Measurements from ENCODE around the gene ZNF580. TPM values are rescaled to one million over a fixed set of nuclear protein-coding genes. Genes with fewer than 3 reads are reported as not detected.

The ZNF580 gene
- total RNA-seq, 1 experiment from 2014 or later, result 16.0 TPM

GRCh38 chr19:55675661-55676354, 35.0 kb downstream of the ZNF580 start:
- no peaks in the 10 kb centered on the region for H3K27me3 ChIP-seq (ENCODE audit: control insufficient read depth, insufficient read depth, low read length)
- peaks cover 6% of the 10 kb centered on the region for H3K36me3 ChIP-seq (replicated peaks; ENCODE audit: control insufficient read depth, insufficient read depth, low read length)
- H3K4me3 ChIP-seq (ENCODE audit: insufficient read depth, low read depth, low read length), result peak overlapping the region; percentile 54
- no peak for DNase-seq

- H3K4me3 ChIP-seq (ENCODE audit: insufficient read depth, low read depth, low read length), result no peak overlapping the region
- no peaks in the 10 kb centered on the region for H3K27me3 ChIP-seq (ENCODE audit: control insufficient read depth, insufficient read depth, low read length)
- peaks cover 6% of the 10 kb centered on the region for H3K36me3 ChIP-seq (replicated peaks; ENCODE audit: control insufficient read depth, insufficient read depth, low read length)
- DNase-seq, result no peak
These were observed 35.6 kb downstream of the ZNF580 start for GRCh38 chr19:55676383-55676782.

- no peak overlapping the region for H3K4me3 ChIP-seq (ENCODE audit: insufficient read depth, low read depth, low read length)
These were observed 36.2 kb downstream of the ZNF580 start for GRCh38 chr19:55676889-55677505.

GRCh38 chr19:55677572-55678028, 36.8 kb downstream of the ZNF580 start:
- Histone ChIP-seq H3K4me3 (ENCODE audit: insufficient read depth, low read depth, low read length) (no peak overlapping the region), H3K36me3 (replicated peaks; ENCODE audit: control insufficient read depth, insufficient read depth, low read length) (peaks cover 8% of the 10 kb centered on the region), H3K27me3 (ENCODE audit: control insufficient read depth, insufficient read depth, low read length) (no peaks in the 10 kb centered on the region)
- DNase-seq, result no peak

More at GRCh38 chr19:55676889-55677505, 36.2 kb downstream of the ZNF580 start:
- no peak for DNase-seq
- H3K27me3 ChIP-seq (ENCODE audit: control insufficient read depth, insufficient read depth, low read length), result no peaks in the 10 kb centered on the region
- H3K36me3 ChIP-seq (replicated peaks; ENCODE audit: control insufficient read depth, insufficient read depth, low read length), result peaks cover 6% of the 10 kb centered on the region

- Histone ChIP-seq H3K27me3 (ENCODE audit: control insufficient read depth, insufficient read depth, low read length) (no peaks in the 10 kb centered on the region), H3K36me3 (replicated peaks; ENCODE audit: control insufficient read depth, insufficient read depth, low read length) (peaks cover 8% of the 10 kb centered on the region), H3K4me3 (ENCODE audit: insufficient read depth, low read depth, low read length) (no peak overlapping the region)
- DNase-seq, result no peak
These were observed 37.4 kb downstream of the ZNF580 start for GRCh38 chr19:55678121-55678671.

GRCh38 chr19:55679343-55680257, 38.8 kb downstream of the ZNF580 start:
- Histone ChIP-seq H3K27me3 (ENCODE audit: control insufficient read depth, insufficient read depth, low read length) (no peaks in the 10 kb centered on the region), H3K4me3 (ENCODE audit: insufficient read depth, low read depth, low read length) (no peak overlapping the region), H3K36me3 (replicated peaks; ENCODE audit: control insufficient read depth, insufficient read depth, low read length) (peaks cover 8% of the 10 kb centered on the region)
- no peak for DNase-seq

- no peak for DNase-seq
- peaks cover 8% of the 10 kb centered on the region for H3K36me3 ChIP-seq (replicated peaks; ENCODE audit: control insufficient read depth, insufficient read depth, low read length)
- H3K27me3 ChIP-seq (ENCODE audit: control insufficient read depth, insufficient read depth, low read length), result no peaks in the 10 kb centered on the region
- H3K4me3 ChIP-seq (ENCODE audit: insufficient read depth, low read depth, low read length), result no peak overlapping the region
These were observed 39.7 kb downstream of the ZNF580 start for GRCh38 chr19:55680339-55681130.

- DNase-seq, result no peak
- H3K27me3 ChIP-seq (ENCODE audit: control insufficient read depth, insufficient read depth, low read length), result no peaks in the 10 kb centered on the region
- no peak overlapping the region for H3K4me3 ChIP-seq (ENCODE audit: insufficient read depth, low read depth, low read length)
- peaks cover 8% of the 10 kb centered on the region for H3K36me3 ChIP-seq (replicated peaks; ENCODE audit: control insufficient read depth, insufficient read depth, low read length)
These were observed 40.6 kb downstream of the ZNF580 start for GRCh38 chr19:55681131-55682092.

- Histone ChIP-seq H3K36me3 (replicated peaks; ENCODE audit: control insufficient read depth, insufficient read depth, low read length) (peaks cover 6% of the 10 kb centered on the region), H3K27me3 (ENCODE audit: control insufficient read depth, insufficient read depth, low read length) (no peaks in the 10 kb centered on the region), H3K4me3 (ENCODE audit: insufficient read depth, low read depth, low read length) (no peak overlapping the region)
- no peak for DNase-seq
These were observed 42.9 kb downstream of the ZNF580 start for GRCh38 chr19:55683449-55684261.

GRCh38 chr19:55684946-55685681, 44.3 kb downstream of the ZNF580 start:
- Histone ChIP-seq H3K36me3 (replicated peaks; ENCODE audit: control insufficient read depth, insufficient read depth, low read length) (peaks cover 2% of the 10 kb centered on the region), H3K4me3 (ENCODE audit: insufficient read depth, low read depth, low read length) (no peak overlapping the region), H3K27me3 (ENCODE audit: control insufficient read depth, insufficient read depth, low read length) (no peaks in the 10 kb centered on the region)
- no peak for DNase-seq

GRCh38 chr19:55685776-55686175, 45.0 kb downstream of the ZNF580 start:
- no peak overlapping the region for H3K4me3 ChIP-seq (ENCODE audit: insufficient read depth, low read depth, low read length)
- H3K36me3 ChIP-seq (replicated peaks; ENCODE audit: control insufficient read depth, insufficient read depth, low read length), result peaks cover 3% of the 10 kb centered on the region

More at GRCh38 chr19:55685776-55686175, 45.0 kb downstream of the ZNF580 start:
- no peak for DNase-seq
- H3K27me3 ChIP-seq (ENCODE audit: control insufficient read depth, insufficient read depth, low read length), result no peaks in the 10 kb centered on the region
